Trophoblast cell (in vitro differentiated cells and primary cell): Measurements from ENCODE around the gene HID1.
A peak's percentile ranks its signal among the peaks of the same experiment; 100 is the strongest.

Experiments
- DNase-seq, 2 donors: peaks; one replicate each; pipeline ENCODE4 v3.0.0-alpha.2; 2016
- H2AFZ ChIP-seq: 2 replicates; pipeline ENCODE4 v1.6.1; 2013; ENCODE audit warnings: low read length, moderate library complexity, mild to moderate bottlenecking; ENCODE audit not compliant: insufficient read depth, poor library complexity
- H2AK5ac ChIP-seq: 2 replicates; pipeline ENCODE4 v1.6.1; 2013; ENCODE audit warnings: mild to moderate bottlenecking, low read length
- H2BK120ac ChIP-seq: 2 replicates; pipeline ENCODE4 v1.6.1; 2013; ENCODE audit warnings: low read length, mild to moderate bottlenecking, moderate library complexity; ENCODE audit not compliant: insufficient read depth, poor library complexity
- H2BK12ac ChIP-seq: 2 replicates; pipeline ENCODE4 v1.6.1; 2013; ENCODE audit warnings: mild to moderate bottlenecking, low read length, moderate library complexity
- H2BK5ac ChIP-seq: 2 replicates; pipeline ENCODE4 v1.6.1; 2013; ENCODE audit warnings: low read length, low read depth, moderate library complexity, mild to moderate bottlenecking; ENCODE audit not compliant: poor library complexity
- H3K14ac ChIP-seq: 2 replicates; pipeline ENCODE4 v1.6.1; 2013; ENCODE audit warnings: mild to moderate bottlenecking, low read length
- H3K18ac ChIP-seq: 2 replicates; pipeline ENCODE4 v1.6.1; 2013; ENCODE audit warnings: mild to moderate bottlenecking, low read length
- H3K23ac ChIP-seq: 2 replicates; pipeline ENCODE4 v1.6.1; 2013; ENCODE audit warnings: low read length
- H3K27ac ChIP-seq: 2 replicates; pipeline ENCODE4 v1.5.1; 2013; ENCODE audit warnings: low read depth, mild to moderate bottlenecking, inconsistent platforms, low read length, moderate library complexity
- H3K27me3 ChIP-seq: 2 replicates; pipeline ENCODE4 v1.6.1; 2013; ENCODE audit warnings: inconsistent platforms, mild to moderate bottlenecking, low read length, moderate library complexity; ENCODE audit not compliant: insufficient read depth
- H3K36me3 ChIP-seq, 2 experiments: 1 replicate in 1 of 2; 2 replicates in 1 of 2; pipeline ENCODE4 v1.6.1; 2013; ENCODE audit warnings: low read length in 2 of 2, mild to moderate bottlenecking in 2 of 2, moderate library complexity in 1 of 2; ENCODE audit not compliant: insufficient read depth in 2 of 2, control insufficient read depth in 1 of 2
- H3K4ac ChIP-seq: 2 replicates; pipeline ENCODE4 v1.6.1; 2013; ENCODE audit warnings: low read depth, mild to moderate bottlenecking, low read length, moderate library complexity
- H3K4me1 ChIP-seq, 2 experiments: 1 replicate in 1 of 2; 2 replicates in 1 of 2; pipeline ENCODE4 v1.6.1; 2013; ENCODE audit warnings: low read length in 2 of 2, mild to moderate bottlenecking in 2 of 2, moderate library complexity in 1 of 2; ENCODE audit not compliant: insufficient read depth in 2 of 2, control insufficient read depth in 1 of 2
- H3K4me2 ChIP-seq: 2 replicates; pipeline ENCODE4 v1.6.1; 2013; ENCODE audit warnings: inconsistent platforms, mild to moderate bottlenecking, low read length, moderate library complexity
- H3K4me3 ChIP-seq: 2 replicates; pipeline ENCODE4 v1.5.1; 2013; ENCODE audit warnings: mild to moderate bottlenecking, low read depth, low read length, inconsistent platforms
- H3K79me1 ChIP-seq: one replicate; pipeline ENCODE4 v1.6.1; 2013; ENCODE audit warnings: low read length
- H3K79me2 ChIP-seq: 2 replicates; pipeline ENCODE4 v1.6.1; 2013; ENCODE audit warnings: low read length, mild to moderate bottlenecking; ENCODE audit not compliant: control insufficient read depth, insufficient read depth, poor library complexity
- H3K9ac ChIP-seq: 2 replicates; pipeline ENCODE4 v1.6.1; 2013; ENCODE audit warnings: mild to moderate bottlenecking, low read length
- H3K9me3 ChIP-seq: 2 replicates; pipeline ENCODE4 v1.6.1; 2013; ENCODE audit warnings: low read depth, mild to moderate bottlenecking, control low read depth, inconsistent platforms, low read length; ENCODE audit not compliant: insufficient read depth
- H4K12ac ChIP-seq: 2 replicates; pipeline ENCODE4 v1.6.1; 2013; ENCODE audit warnings: low read depth, mild to moderate bottlenecking, low read length, moderate library complexity
- H4K8ac ChIP-seq: 2 replicates; pipeline ENCODE4 v1.6.1; 2013; ENCODE audit warnings: low read depth, mild to moderate bottlenecking, low read length, moderate library complexity
- H4K91ac ChIP-seq: one replicate; pipeline ENCODE4 v1.6.1; 2013; ENCODE audit warnings: low read depth, mild to moderate bottlenecking, low read length, moderate library complexity
- WGBS: extraction: QIAGEN DNeasy Blood & Tissue Kit; methylation state at CpG from one replicate; pipeline ENCODE4 v1.1.7; 2013; ENCODE audit warnings: missing lambda C conversion rate; ENCODE audit not compliant: insufficient read length, insufficient coverage; ENCODE audit errors: extremely low coverage; 5-methylcytosine and 5-hydroxymethylcytosine counted together

Gene HID1

DNA sequence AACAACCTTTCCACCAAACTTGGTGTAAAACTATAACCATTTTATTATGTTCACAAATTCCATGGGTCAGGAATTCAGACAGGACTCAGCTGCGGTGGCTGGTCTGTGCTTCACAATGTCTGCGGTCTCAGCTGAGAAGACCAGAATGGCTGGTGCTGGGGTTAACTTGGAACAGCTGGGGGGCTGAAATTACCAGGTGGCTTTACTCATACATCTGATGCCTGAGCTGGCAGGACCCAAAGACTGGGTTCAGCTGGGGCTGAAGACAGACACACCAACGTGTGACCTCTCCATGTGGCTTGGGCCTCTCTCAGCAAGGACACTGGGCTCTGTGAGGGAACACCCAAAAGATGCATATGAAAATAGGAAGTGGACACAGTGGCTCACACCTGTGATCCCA is 5.7 kb upstream of the HID1 start:
- Histone ChIP-seq H4K91ac (no peak overlapping the region), H4K12ac (no peak overlapping the region), H3K36me3 (no peaks in the 10 kb centered on the region), H3K14ac (no peak overlapping the region), H3K4ac (no peak overlapping the region), H3K4me1 (peaks cover 7 to 14% of the 10 kb centered on the region in 2 experiments), H3K9me3 (no peaks in the 10 kb centered on the region), H2AK5ac (no peak overlapping the region), H3K27me3 (peaks cover 2% of the 10 kb centered on the region), H3K4me3 (no peak overlapping the region), H2BK12ac (no peak overlapping the region), H3K27ac (no peak overlapping the region), H3K18ac (no peak overlapping the region), H2BK120ac (no peak overlapping the region), H3K79me2 (peaks cover 5% of the 10 kb centered on the region), H2AFZ (no peak overlapping the region), H4K8ac (no peak overlapping the region), H3K79me1 (peaks cover 9% of the 10 kb centered on the region), H3K23ac (no peak overlapping the region), H3K4me2 (no peak overlapping the region), H3K9ac (no peak overlapping the region), H2BK5ac (no peak overlapping the region)
- DNase-seq, result no peak
- WGBS, result no CpG with 5 or more reads among the region's 3 CpGs

DNA sequence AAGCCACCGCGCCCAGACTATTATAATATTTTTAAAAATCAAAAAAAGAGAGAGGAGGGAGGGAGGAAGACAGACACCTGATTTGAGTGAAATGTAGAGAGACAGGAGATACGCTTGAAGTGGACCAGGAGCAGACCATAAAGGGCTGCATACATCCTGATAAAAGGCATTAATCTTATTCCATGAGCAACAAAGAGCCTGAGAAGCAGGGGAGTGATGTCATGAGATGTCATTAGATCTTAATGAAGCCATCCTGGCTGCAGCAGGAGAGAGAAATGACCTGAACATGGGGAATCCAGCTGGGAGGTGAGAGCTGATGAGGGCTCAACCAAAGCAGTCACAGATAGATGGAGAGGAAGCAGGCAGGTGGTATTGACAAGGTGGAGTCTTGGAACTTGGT is 5.2 kb upstream of the HID1 start:
- H2BK5ac ChIP-seq, result no peak overlapping the region
- H2BK120ac ChIP-seq, result no peak overlapping the region
- H3K18ac ChIP-seq, result no peak overlapping the region
- H3K79me1 ChIP-seq, result peaks cover 9% of the 10 kb centered on the region
- no peak overlapping the region for H4K91ac ChIP-seq
- no peak overlapping the region for H4K12ac ChIP-seq
- no peak overlapping the region for H3K14ac ChIP-seq
- no peak overlapping the region for H2AFZ ChIP-seq
- no peak overlapping the region for H2BK12ac ChIP-seq
- no peak overlapping the region for H2AK5ac ChIP-seq
- peaks cover 5% of the 10 kb centered on the region for H3K79me2 ChIP-seq
- no peak overlapping the region for H3K4me3 ChIP-seq
- no CpG with 5 or more reads among the region's 3 CpGs for WGBS
- DNase-seq, result no peak
- H3K27ac ChIP-seq, result no peak overlapping the region
- H3K9me3 ChIP-seq, result no peaks in the 10 kb centered on the region
- H4K8ac ChIP-seq, result no peak overlapping the region
- peaks cover 7 to 14% of the 10 kb centered on the region in 2 experiments for H3K4me1 ChIP-seq
- H3K4me2 ChIP-seq, result no peak overlapping the region
- no peak overlapping the region for H3K4ac ChIP-seq
- H3K27me3 ChIP-seq, result peaks cover 6% of the 10 kb centered on the region
- no peak overlapping the region for H3K9ac ChIP-seq
- no peak overlapping the region for H3K23ac ChIP-seq
- no peaks in the 10 kb centered on the region for H3K36me3 ChIP-seq

DNA sequence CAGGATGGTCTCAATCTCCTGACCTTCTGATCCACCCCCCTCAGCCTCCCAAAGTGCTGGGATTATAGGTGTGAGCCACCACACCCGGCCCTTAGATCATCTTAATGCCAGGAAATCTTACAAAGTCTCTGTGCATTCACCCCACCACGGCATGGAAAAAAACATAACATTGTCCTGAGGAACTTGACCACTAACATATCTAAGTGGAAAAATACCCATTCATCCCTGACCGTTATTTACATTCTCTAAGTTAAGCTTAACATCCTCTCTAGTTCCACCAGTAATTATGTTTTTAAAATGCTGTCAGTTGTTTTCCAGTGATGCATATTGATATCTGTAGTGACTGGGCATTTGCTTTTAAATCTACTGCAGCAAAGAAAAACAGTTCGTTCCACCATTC is 3.4 kb upstream of the HID1 start:
- Histone ChIP-seq H3K27me3 (peaks cover 9% of the 10 kb centered on the region), H3K14ac (no peak overlapping the region), H3K23ac (no peak overlapping the region), H4K91ac (no peak overlapping the region), H3K18ac (no peak overlapping the region), H3K4me3 (no peak overlapping the region), H4K12ac (no peak overlapping the region), H3K36me3 (no peaks in the 10 kb centered on the region), H2BK120ac (no peak overlapping the region), H3K4ac (no peak overlapping the region), H2BK12ac (no peak overlapping the region), H4K8ac (no peak overlapping the region), H3K9me3 (no peaks in the 10 kb centered on the region), H3K4me2 (no peak overlapping the region), H3K4me1 (peaks cover 13 to 17% of the 10 kb centered on the region in 2 experiments), H3K9ac (no peak overlapping the region), H2BK5ac (no peak overlapping the region), H3K27ac (no peak overlapping the region), H2AK5ac (no peak overlapping the region), H3K79me1 (peaks cover 9% of the 10 kb centered on the region), H3K79me2 (no peaks in the 10 kb centered on the region), H2AFZ (no peak overlapping the region)
- no CpG with 5 or more reads among the region's 4 CpGs for WGBS
- no peak for DNase-seq

DNA sequence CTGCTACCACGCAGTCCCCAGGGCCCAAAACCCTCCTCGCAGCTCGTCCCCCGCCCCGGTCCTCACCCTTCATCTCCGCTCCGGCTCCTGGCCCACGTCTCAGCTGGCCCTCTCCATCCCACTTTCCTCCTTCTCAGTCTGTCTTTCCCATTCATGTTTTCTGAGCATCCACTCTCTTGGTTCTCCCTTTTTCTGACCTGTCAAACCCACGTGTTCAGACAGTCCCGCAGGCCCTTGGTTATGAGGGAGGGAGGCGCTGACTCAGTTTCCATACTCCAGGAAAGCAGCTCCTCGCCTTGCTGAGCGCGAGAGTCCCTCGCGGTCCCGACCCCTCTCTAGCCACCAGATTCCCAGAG is 392 bp upstream of the HID1 start:
- DNase-seq, result no peak
- Histone ChIP-seq H2AFZ (peak overlapping the region; percentile 30), H3K79me2 (no peaks in the 10 kb centered on the region)

More for the DNA sequence above, 392 bp upstream of the HID1 start:
- Histone ChIP-seq H3K4me2 (peak overlapping the region; percentile 87), H3K4me1 (peaks cover 29 to 33% of the 10 kb centered on the region in 2 experiments), H2BK5ac (no peak overlapping the region), H3K14ac (no peak overlapping the region), H4K8ac (no peak overlapping the region), H3K23ac (no peak overlapping the region), H3K9me3 (no peaks in the 10 kb centered on the region), H2BK12ac (no peak overlapping the region), H2AK5ac (no peak overlapping the region), H3K18ac (no peak overlapping the region), H4K91ac (no peak overlapping the region), H3K79me1 (peaks cover 12% of the 10 kb centered on the region), H3K4me3 (peak overlapping the region; percentile 62), H3K27me3 (peaks cover 9% of the 10 kb centered on the region), H2BK120ac (no peak overlapping the region), H3K36me3 (no peaks in the 10 kb centered on the region), H3K9ac (no peak overlapping the region), H3K27ac (no peak overlapping the region), H3K4ac (no peak overlapping the region), H4K12ac (no peak overlapping the region)
- no CpG with 5 or more reads among the region's 17 CpGs for WGBS
